GM12878 (cell line): Measurements from ENCODE around the gene ISOC2. TPM values are rescaled to one million over a fixed set of nuclear protein-coding genes. Genes with fewer than 3 reads are reported as not detected.

Experiments used
- ATAC-seq: fragments of 200-7000 bp; cut with Tn5 transposase; 3 replicates; pipeline ENCODE4 v1.9.1; 2020; ENCODE audit warnings: mild to moderate bottlenecking, moderate library complexity
- BruUV-seq: library from RNA; stranded (reverse); fragments of 400-500 nt; replicated peaks from 2 replicates; lab custom pipeline; 2021; lab: Mats Ljungman, UMichigan
- CTCF ChIA-PET: fragments of 300-600 bp; sonication (Branson Sonifier 250); formaldehyde crosslinking; extraction: SDS; loops from one replicate; lab custom pipeline; 2021; ENCODE audit warnings: inconsistent platforms; lab: Yijun Ruan, JAX
- POLR2A ChIA-PET: fragments of 350-600 bp; formaldehyde crosslinking; extraction: SDS; loops from one replicate; lab custom pipeline; 2021; ENCODE audit warnings: inconsistent platforms; lab: Charles Lee
- RAD21 ChIA-PET: fragments of 300-600 bp; sonication (Branson Sonifier 250); formaldehyde crosslinking; loops from one replicate; lab custom pipeline; 2023; ENCODE audit warnings: antibody characterized with exemption; ENCODE audit not compliant: unreplicated experiment; lab: Charles Lee
- SMC1A ChIA-PET: fragments of 300-600 bp; sonication (Branson Sonifier 250); formaldehyde crosslinking; loops from one replicate; lab custom pipeline; 2023; ENCODE audit not compliant: unreplicated experiment, uncharacterized antibody; lab: Charles Lee
- DNase-seq: peaks from one replicate; pipeline ENCODE4 v3.0.0-alpha.2; 2011; ENCODE audit warnings: low read depth, low spot score
- FAIRE-seq: peaks from 3 replicates; lab custom pipeline; 2011; peaks lifted over from hg19 to GRCh38; lab: Jason Lieb, UNC
- H2AFZ ChIP-seq: 2 replicates; pipeline ENCODE4 v1.6.0; 2011; ENCODE audit warnings: low read depth, low read length, control low read depth; ENCODE audit not compliant: control insufficient read depth
- H3K27ac ChIP-seq: 2 replicates; pipeline ENCODE4 v1.5.1; 2011; ENCODE audit warnings: control low read depth; ENCODE audit not compliant: control insufficient read depth, insufficient read depth
- H3K27me3 ChIP-seq, 2 experiments: replicated peaks in 1 of 2; 2 replicates each; pipeline versions ENCODE4 v1.6.0 to v1.6.1; 2011; ENCODE audit warnings: low read length in 1 of 2; ENCODE audit not compliant: control insufficient read depth in 2 of 2, insufficient read depth in 2 of 2
- H3K36me3 ChIP-seq, 2 experiments: 2 replicates each; pipeline ENCODE4 v1.5.1; 2011; ENCODE audit warnings: low read length in 1 of 2; ENCODE audit not compliant: control insufficient read depth in 2 of 2, insufficient read depth in 2 of 2
- H3K4me1 ChIP-seq: 2 replicates; pipeline ENCODE4 v1.6.1; 2011; ENCODE audit warnings: mild to moderate bottlenecking, low read length, moderate library complexity, mixed read lengths; ENCODE audit not compliant: control insufficient read depth, insufficient read depth
- H3K4me2 ChIP-seq: 2 replicates; pipeline ENCODE4 v1.6.0; 2011; ENCODE audit warnings: control low read depth; ENCODE audit not compliant: control insufficient read depth, insufficient read depth
- H3K4me3 ChIP-seq: fragments of 200-600 bp; sonication (generic); 2 replicates; pipeline ENCODE4 v1.5.1; 2016
- H3K79me2 ChIP-seq: 2 replicates; pipeline ENCODE4 v1.6.0; 2011; ENCODE audit warnings: low read length; ENCODE audit not compliant: control insufficient read depth, insufficient read depth
- H3K9ac ChIP-seq: 2 replicates; pipeline ENCODE4 v1.8.0; 2011; ENCODE audit warnings: low read length, control low read depth, mixed read lengths; ENCODE audit not compliant: control insufficient read depth, insufficient read depth
- H3K9me3 ChIP-seq: replicated peaks from 3 replicates; pipeline ENCODE4 v1.5.1; 2011; ENCODE audit warnings: mild to moderate bottlenecking, low read length; ENCODE audit not compliant: control insufficient read depth, insufficient read depth
- H4K20me1 ChIP-seq: 2 replicates; pipeline ENCODE4 v1.6.0; 2011; ENCODE audit not compliant: control insufficient read depth, insufficient read depth
- CEBPB ChIP-seq, 2 experiments: fragments of 150-350 bp in 1 of 2; IDR thresholded peaks; 2 replicates each; pipeline ENCODE4 v1.6.1; 2012 to 2014; ENCODE audit warnings: low read depth in 2 of 2, low read length in 2 of 2, borderline replicate concordance in 1 of 2, inconsistent platforms in 1 of 2
- KDM1A ChIP-seq: fragments of 200-600 bp; sonication (generic); IDR thresholded peaks from 2 replicates; pipeline ENCODE4 v1.6.1; 2016; ENCODE audit warnings: borderline replicate concordance
- MXI1 ChIP-seq: fragments of 150-350 bp; IDR thresholded peaks from 2 replicates; pipeline ENCODE4 v1.6.1; 2011; ENCODE audit warnings: low read depth, mild to moderate bottlenecking, inconsistent platforms, low read length, improper control_type of control experiment
- MYC ChIP-seq: IDR thresholded peaks from 2 replicates; pipeline ENCODE4 v1.6.1; 2011; ENCODE audit warnings: mild to moderate bottlenecking, low read length, moderate library complexity, inconsistent platforms; ENCODE audit not compliant: insufficient read depth, insufficient replicate concordance, insufficient read length, severe bottlenecking
- NBN ChIP-seq: fragments of 450-650 bp; IDR thresholded peaks from 2 replicates; pipeline ENCODE4 v1.6.1; 2016
- NFXL1 ChIP-seq: fragments of 450-650 bp; IDR thresholded peaks from 2 replicates; pipeline ENCODE4 v1.6.1; 2017; ENCODE audit warnings: antibody characterized with exemption, mild to moderate bottlenecking, borderline replicate concordance
- NR2F1 ChIP-seq: fragments of 450-650 bp; conservative IDR thresholded peaks from 2 replicates; pipeline ENCODE4 v1.6.1; 2017; ENCODE audit warnings: mild to moderate bottlenecking
- RB1 ChIP-seq: fragments of 450-650 bp; formaldehyde crosslinking; IDR thresholded peaks from 2 replicates; pipeline ENCODE4 v1.6.1; 2017; ENCODE audit warnings: mild to moderate bottlenecking, borderline replicate concordance
- RUNX3 ChIP-seq: IDR thresholded peaks from 2 replicates; pipeline ENCODE4 v1.6.1; 2012; ENCODE audit warnings: low read length, inconsistent platforms
- SP1 ChIP-seq: IDR thresholded peaks from one replicate; pipeline ENCODE4 v1.6.1; 2011; ENCODE audit warnings: low read depth, low read length
- STAT1 ChIP-seq: fragments of 450-650 bp; conservative IDR thresholded peaks from 2 replicates; pipeline ENCODE4 v1.6.1; 2014; ENCODE audit warnings: antibody characterized with exemption, mild to moderate bottlenecking
- STAT3 ChIP-seq: IDR thresholded peaks from 2 replicates; pipeline ENCODE4 v1.6.1; 2011; ENCODE audit warnings: low read depth, low read length, improper control_type of control experiment
- YBX1 ChIP-seq: fragments of 450-650 bp; IDR thresholded peaks from 2 replicates; pipeline ENCODE4 v1.6.1; 2016; ENCODE audit warnings: antibody characterized with exemption
- YY1 ChIP-seq: IDR thresholded peaks from 2 replicates; pipeline ENCODE4 v1.6.1; 2011; ENCODE audit warnings: low read depth, mild to moderate bottlenecking, low read length
- WGBS: methylation state at CpG from one replicate; pipeline ENCODE4 v1.1.6; 2016; ENCODE audit warnings: low lambda C conversion rate; ENCODE audit not compliant: insufficient replicate concordance, insufficient coverage; ENCODE audit errors: missing lambda C conversion rate; 5-methylcytosine and 5-hydroxymethylcytosine counted together
- in situ Hi-C: fragments of 300-500 bp; cut with MboI; formaldehyde crosslinking; loops from 9 replicates; pipeline ENCODE4 v1.14.3; 2018; ENCODE audit warnings: mixed read lengths
- intact Hi-C: fragments of 100-400 bp; cut with micrococcal nuclease; formaldehyde crosslinking; loops from one replicate; pipeline ENCODE4 v1.14.2; 2022; ENCODE audit not compliant: unreplicated experiment
- polyA plus RNA-seq, 11 experiments: library from polyadenylated mRNA; depleted of rRNA in 4 of 11; unstranded in 6 of 11; stranded (reverse) in 5 of 11; fragments of >200 nt; fragmentation: Nextera tagmentation in 4 of 11; fragmentation: Illumina TruSeq in 1 of 11; extraction: Ambion mirVana in 4 of 11; extraction: Trizol in 1 of 11; gene quantifications; 1 replicate in 1 of 11; 2 replicates in 10 of 11; pipeline versions ENCODE4 v1.2.1 to v1.2.3, GENCODE V29; 2011 to 2016; ENCODE audit warnings: inconsistent platforms in 2 of 11, missing spikeins in 2 of 11, low read depth in 1 of 11
- total RNA-seq, 4 experiments: library from RNA; depleted of rRNA in 3 of 4; stranded (reverse); fragments of >200 nt in 3 of 4; fragmentation: Illumina TruSeq in 1 of 4; extraction: Trizol in 1 of 4; gene quantifications; 2 replicates each; pipeline versions ENCODE4 v1.2.1 to v1.2.3, GENCODE V29; 2013 to 2021
- TF ChIP-seq, protein P1 (sequence below): fragments of 450-650 bp; formaldehyde crosslinking; IDR thresholded peaks from 2 replicates; pipeline ENCODE4 v1.4.0; 2022; ENCODE audit warnings: mild to moderate bottlenecking, moderate library complexity
- TF ChIP-seq, protein P2 (sequence below): fragments of 450-650 bp; formaldehyde crosslinking; IDR thresholded peaks from 2 replicates; pipeline ENCODE4 v1.5.0; 2022; ENCODE audit warnings: mild to moderate bottlenecking, missing genetic modification characterization
- TF ChIP-seq, protein P3 (sequence below): fragments of 450-650 bp; IDR thresholded peaks from 2 replicates; pipeline ENCODE4 v1.6.1; 2017; ENCODE audit warnings: low read depth, mild to moderate bottlenecking, moderate library complexity

Gene ISOC2
- total and polyA plus RNA-seq, 10 of the 15 experiments (the other 5 are each of a cell fraction or from before 2014, with no cell fraction given) = 0.72 to 238 (median 56.9) TPM

DNA sequence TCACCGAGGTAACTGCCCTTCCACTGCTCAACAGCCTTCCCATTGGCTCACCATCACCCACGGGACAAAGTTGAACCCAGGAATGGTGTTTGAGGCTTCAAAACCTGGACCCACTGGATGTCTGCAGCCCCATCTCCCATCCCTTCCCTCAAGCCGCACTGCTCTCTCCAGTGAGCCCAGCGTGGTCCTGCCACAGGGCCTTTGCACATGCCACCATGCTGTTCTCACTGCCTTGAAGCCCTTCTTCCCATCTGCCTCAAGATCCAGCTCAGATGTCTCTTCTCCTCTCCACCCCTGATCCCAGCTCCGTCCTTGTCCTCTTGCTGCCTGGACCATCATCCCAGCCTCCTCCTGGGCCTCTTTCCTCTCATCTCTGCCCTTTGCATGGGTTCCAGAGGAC, 22.4 kb downstream of the ISOC2 start:
- no TSS peak for BruUV-seq
- POLR2A ChIA-PET = interaction anchor here (0.6 kb wide), 1 partner anchor 264 kb away, joined by 3 read pairs; no protein-coding TSS in a partner anchor
- CTCF ChIA-PET = no interaction called here
- DNase-seq (no peak), ATAC-seq (no peak), FAIRE-seq (no peak)
- SMC1A ChIA-PET = interaction anchor here (0.6 kb wide), 1 partner anchor 163 kb away, joined by 3 read pairs; no protein-coding TSS in a partner anchor
- WGBS = 22% methylated on average over 5 of the region's 5 CpGs
- no peaks in the 10 kb centered on the region for H4K20me1 ChIP-seq
- H3K9me3 ChIP-seq = no peaks in the 10 kb centered on the region
- intact Hi-C loops (no loop called here), in situ Hi-C loops (no loop called here)
- no peak for TF ChIP-seq KDM1A
- TF ChIP-seq NR2F1 = no peak
- TF ChIP-seq, protein P1, sequence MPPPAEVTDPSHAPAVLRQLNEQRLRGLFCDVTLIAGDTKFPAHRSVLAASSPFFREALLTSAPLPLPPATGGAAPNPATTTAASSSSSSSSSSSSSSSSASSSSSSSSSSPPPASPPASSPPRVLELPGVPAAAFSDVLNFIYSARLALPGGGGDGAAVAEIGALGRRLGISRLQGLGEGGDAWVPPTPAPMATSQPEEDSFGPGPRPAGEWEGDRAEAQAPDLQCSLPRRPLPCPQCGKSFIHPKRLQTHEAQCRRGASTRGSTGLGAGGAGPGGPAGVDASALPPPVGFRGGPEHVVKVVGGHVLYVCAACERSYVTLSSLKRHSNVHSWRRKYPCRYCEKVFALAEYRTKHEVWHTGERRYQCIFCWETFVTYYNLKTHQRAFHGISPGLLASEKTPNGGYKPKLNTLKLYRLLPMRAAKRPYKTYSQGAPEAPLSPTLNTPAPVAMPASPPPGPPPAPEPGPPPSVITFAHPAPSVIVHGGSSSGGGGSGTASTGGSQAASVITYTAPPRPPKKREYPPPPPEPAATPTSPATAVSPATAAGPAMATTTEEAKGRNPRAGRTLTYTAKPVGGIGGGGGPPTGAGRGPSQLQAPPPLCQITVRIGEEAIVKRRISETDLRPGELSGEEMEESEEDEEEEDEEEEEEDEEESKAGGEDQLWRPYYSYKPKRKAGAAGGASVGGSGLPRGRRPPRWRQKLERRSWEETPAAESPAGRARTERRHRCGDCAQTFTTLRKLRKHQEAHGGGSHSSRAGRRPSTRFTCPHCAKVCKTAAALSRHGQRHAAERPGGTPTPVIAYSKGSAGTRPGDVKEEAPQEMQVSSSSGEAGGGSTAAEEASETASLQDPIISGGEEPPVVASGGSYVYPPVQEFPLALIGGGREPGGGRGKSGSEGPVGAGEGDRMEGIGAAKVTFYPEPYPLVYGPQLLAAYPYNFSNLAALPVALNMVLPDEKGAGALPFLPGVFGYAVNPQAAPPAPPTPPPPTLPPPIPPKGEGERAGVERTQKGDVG = no peak
- TF ChIP-seq, protein P2, sequence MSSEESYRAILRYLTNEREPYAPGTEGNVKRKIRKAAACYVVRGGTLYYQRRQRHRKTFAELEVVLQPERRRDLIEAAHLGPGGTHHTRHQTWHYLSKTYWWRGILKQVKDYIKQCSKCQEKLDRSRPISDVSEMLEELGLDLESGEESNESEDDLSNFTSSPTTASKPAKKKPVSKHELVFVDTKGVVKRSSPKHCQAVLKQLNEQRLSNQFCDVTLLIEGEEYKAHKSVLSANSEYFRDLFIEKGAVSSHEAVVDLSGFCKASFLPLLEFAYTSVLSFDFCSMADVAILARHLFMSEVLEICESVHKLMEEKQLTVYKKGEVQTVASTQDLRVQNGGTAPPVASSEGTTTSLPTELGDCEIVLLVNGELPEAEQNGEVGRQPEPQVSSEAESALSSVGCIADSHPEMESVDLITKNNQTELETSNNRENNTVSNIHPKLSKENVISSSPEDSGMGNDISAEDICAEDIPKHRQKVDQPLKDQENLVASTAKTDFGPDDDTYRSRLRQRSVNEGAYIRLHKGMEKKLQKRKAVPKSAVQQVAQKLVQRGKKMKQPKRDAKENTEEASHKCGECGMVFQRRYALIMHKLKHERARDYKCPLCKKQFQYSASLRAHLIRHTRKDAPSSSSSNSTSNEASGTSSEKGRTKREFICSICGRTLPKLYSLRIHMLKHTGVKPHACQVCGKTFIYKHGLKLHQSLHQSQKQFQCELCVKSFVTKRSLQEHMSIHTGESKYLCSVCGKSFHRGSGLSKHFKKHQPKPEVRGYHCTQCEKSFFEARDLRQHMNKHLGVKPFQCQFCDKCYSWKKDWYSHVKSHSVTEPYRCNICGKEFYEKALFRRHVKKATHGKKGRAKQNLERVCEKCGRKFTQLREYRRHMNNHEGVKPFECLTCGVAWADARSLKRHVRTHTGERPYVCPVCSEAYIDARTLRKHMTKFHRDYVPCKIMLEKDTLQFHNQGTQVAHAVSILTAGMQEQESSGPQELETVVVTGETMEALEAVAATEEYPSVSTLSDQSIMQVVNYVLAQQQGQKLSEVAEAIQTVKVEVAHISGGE (CRISPR knock-in tag) = no peak
- no peak for TF ChIP-seq YBX1
- TF ChIP-seq YY1 = no peak
- no peak for TF ChIP-seq NFXL1
- no peak for TF ChIP-seq MXI1
- no peak for TF ChIP-seq MYC
- TF ChIP-seq STAT3 = no peak
- no peak for TF ChIP-seq SP1
- no peak for TF ChIP-seq CEBPB (IDR thresholded peaks at IDR 0.05; ENCODE audit: borderline replicate concordance in 1 of 2, low read depth in 2 of 2, low read length in 2 of 2)
- TF ChIP-seq STAT1 = no peak
- no peak for TF ChIP-seq RUNX3
- TF ChIP-seq NBN = no peak
- TF ChIP-seq, protein P3, sequence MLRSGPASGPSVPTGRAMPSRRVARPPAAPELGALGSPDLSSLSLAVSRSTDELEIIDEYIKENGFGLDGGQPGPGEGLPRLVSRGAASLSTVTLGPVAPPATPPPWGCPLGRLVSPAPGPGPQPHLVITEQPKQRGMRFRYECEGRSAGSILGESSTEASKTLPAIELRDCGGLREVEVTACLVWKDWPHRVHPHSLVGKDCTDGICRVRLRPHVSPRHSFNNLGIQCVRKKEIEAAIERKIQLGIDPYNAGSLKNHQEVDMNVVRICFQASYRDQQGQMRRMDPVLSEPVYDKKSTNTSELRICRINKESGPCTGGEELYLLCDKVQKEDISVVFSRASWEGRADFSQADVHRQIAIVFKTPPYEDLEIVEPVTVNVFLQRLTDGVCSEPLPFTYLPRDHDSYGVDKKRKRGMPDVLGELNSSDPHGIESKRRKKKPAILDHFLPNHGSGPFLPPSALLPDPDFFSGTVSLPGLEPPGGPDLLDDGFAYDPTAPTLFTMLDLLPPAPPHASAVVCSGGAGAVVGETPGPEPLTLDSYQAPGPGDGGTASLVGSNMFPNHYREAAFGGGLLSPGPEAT = no peak
- TF ChIP-seq RB1 = no peak
- no peak overlapping the region for H3K4me2 ChIP-seq
- H3K27ac ChIP-seq = no peak overlapping the region
- H3K4me1 ChIP-seq = no peaks in the 10 kb centered on the region; the same call in 1 of the 2 replicates
- no peak overlapping the region for H3K4me3 ChIP-seq
- RAD21 ChIA-PET = no interaction called here
- H3K9ac ChIP-seq = no peak overlapping the region
- H3K79me2 ChIP-seq = no peaks in the 10 kb centered on the region
- H3K36me3 ChIP-seq = no peaks in the 10 kb centered on the region
- no peak overlapping the region for H2AFZ ChIP-seq
- H3K27me3 ChIP-seq = peaks cover 0 to 1% of the 10 kb centered on the region in 2 experiments; a peak in 2 of 4 replicates
